ENCODE results near the gene APH1B.

The APH1B gene

GRCh38 chr15:63254991-63255390 lies 22.4 kb upstream of the APH1B start:
- DNase-seq, result no peak

- no peak for DNase-seq
Observed at GRCh38 chr15:63255489-63255990, 21.9 kb upstream of the APH1B start.

GRCh38 chr15:63256433-63257274 lies 20.8 kb upstream of the APH1B start:
- DNase-seq, result no peak

GRCh38 chr15:63258658-63259057 lies 18.7 kb upstream of the APH1B start:
- no peak for DNase-seq

GRCh38 chr15:63260791-63261190 lies 16.6 kb upstream of the APH1B start:
- no peak for DNase-seq

- DNase-seq, result no peak
Observed at GRCh38 chr15:63261311-63261710, 16.1 kb upstream of the APH1B start.

- DNase-seq, result no peak
Observed at GRCh38 chr15:63263519-63263918, 13.9 kb upstream of the APH1B start.

- no peak for DNase-seq
Observed at GRCh38 chr15:63264688-63265293, 12.6 kb upstream of the APH1B start.

GRCh38 chr15:63274427-63274826 lies 3.0 kb upstream of the APH1B start:
- DNase-seq, result no peak

GRCh38 chr15:63276342-63277037 lies 915 bp upstream of the APH1B start:
- no peak for DNase-seq

GRCh38 chr15:63277893-63278456 lies 570 bp downstream of the APH1B start:
- DNase-seq, result peak; percentile 70

- DNase-seq, result no peak
Observed at GRCh38 chr15:63283126-63283525, 5.7 kb downstream of the APH1B start.

GRCh38 chr15:63284335-63284734 lies 6.9 kb downstream of the APH1B start:
- DNase-seq, result no peak

GRCh38 chr15:63287109-63287508 lies 9.7 kb downstream of the APH1B start:
- no peak for DNase-seq

- DNase-seq, result no peak
Observed at GRCh38 chr15:63288342-63288741, 10.9 kb downstream of the APH1B start.

- peak; percentile 35 for DNase-seq
Observed at GRCh38 chr15:63288778-63289378, 11.5 kb downstream of the APH1B start.

- no peak for DNase-seq
Observed at GRCh38 chr15:63291507-63291906, 14.1 kb downstream of the APH1B start.

GRCh38 chr15:63292241-63292640 lies 14.8 kb downstream of the APH1B start:
- DNase-seq, result no peak

- DNase-seq, result no peak
Observed at GRCh38 chr15:63292771-63293170, 15.4 kb downstream of the APH1B start.

GRCh38 chr15:63294359-63294758 lies 17.0 kb downstream of the APH1B start:
- DNase-seq, result no peak

- DNase-seq, result no peak
Observed at GRCh38 chr15:63295341-63295740, 17.9 kb downstream of the APH1B start.

GRCh38 chr15:63296195-63296594 lies 18.8 kb downstream of the APH1B start:
- no peak for DNase-seq

Data from NCI-H526 treated with DMSO at 0.1 percent for 48 hours (cell line).